ENCODE measurements around the gene LMBR1L. TPM values are rescaled to one million over a fixed set of nuclear protein-coding genes. Genes with fewer than 3 reads are reported as not detected.
"Not testable (repeated sequence)": the region's sequence is repeated elsewhere in the genome, so short reads cannot be mapped to it uniquely, and the experiment has no call there.

The LMBR1L gene
- total RNA-seq, 2 donors from 2014 or later = 37.7 to 40.8 TPM

DNA sequence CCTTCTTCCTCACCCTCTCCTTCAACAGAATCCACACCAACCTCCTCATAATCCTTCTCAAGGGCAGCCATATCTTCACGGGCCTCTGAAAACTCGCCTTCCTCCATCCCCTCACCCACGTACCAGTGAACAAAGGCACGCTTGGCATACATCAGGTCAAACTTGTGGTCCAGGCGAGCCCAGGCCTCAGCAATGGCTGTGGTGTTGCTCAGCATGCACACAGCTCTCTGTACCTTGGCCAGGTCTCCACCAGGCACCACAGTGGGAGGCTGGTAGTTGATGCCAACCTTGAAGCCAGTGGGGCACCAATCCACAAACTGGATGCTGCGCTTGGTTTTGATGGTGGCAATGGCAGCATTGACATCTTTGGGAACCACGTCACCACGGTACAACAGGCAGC, 17.3 kb upstream of the LMBR1L start:
- intact Hi-C loops (cut with DNase I) = not testable (repeated sequence)

DNA sequence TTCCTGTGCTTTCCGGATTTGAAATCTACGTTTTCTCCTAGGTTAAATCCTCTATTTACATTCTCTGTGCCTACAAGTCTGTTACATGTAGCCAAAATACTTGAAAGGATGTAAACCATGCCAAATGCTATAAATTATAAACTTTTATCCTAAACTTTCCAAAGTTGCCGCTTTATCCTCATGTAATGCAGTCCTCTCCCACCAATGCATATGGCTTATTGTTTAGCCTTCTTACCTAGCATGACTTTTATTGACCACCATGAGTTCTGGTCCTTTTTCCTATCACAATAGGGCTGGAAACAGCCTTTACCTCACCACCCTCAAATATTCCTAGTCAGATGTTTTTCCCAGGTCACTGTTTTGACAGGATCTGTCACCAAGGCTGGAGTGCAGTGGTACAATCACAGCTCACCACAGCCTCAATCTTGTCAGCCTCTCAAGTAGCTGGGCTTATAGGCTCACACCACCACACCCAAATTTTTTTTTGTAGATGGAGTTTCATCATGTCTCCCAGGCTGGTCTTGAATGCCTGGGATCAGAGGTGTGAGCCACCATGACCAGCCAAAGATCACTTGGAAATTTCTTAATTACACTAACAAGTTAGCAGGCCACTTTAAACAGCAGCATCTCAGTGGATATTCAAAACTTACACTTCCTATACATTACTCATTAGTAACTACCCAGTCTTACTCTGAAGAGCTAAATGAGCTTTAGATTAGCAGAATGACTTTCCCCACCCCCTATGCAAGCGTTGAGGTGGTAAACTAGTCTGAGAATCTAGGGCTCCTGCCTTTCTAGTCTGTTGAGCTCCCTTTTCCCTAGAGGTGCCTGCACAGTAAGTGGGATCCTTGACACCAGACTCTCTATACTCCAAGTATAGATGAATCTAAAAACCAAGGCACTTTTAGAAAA, 16.5 kb upstream of the LMBR1L start:
- intact Hi-C loops (cut with DNase I) = no loop called here
- no peak for DNase-seq (ENCODE audit: low spot score)

More for the DNA sequence above, 17.3 kb upstream of the LMBR1L start:
- not testable (repeated sequence) for DNase-seq (ENCODE audit: low spot score)

DNA sequence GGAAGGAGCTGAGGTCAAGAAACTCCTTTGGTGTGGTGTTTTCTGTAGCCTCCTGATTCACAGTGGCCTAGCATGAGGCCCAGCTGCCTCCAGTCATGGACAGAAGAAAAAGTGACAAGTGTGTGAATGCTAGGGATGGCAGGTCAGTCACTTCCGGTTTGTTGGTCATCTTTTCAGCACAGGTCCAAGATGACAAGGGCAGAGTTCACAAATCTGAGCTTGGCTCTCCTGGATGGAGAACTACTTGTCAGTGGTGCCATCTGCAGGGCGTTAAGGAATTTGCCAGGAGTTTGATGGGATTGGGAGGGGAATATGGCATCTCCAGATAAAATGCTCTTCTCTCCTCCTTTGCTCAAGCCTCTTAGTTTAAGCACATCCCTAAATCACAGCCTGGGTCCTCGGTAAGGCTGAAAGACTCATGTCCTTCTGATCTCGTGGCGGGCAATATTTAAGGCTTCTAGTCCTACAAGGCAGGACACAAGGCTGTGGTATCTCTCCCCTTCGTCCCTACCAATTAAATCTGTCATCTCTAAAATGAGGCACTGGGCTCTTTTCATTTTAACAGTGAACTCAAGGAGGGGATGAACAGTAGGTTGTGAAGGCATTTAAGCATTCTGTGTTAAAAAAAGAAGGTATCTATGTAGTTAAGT, 10.5 kb upstream of the LMBR1L start:
- DNase-seq (ENCODE audit: low spot score) = peak; percentile 40
- intact Hi-C loops (cut with DNase I) = no loop called here

DNA sequence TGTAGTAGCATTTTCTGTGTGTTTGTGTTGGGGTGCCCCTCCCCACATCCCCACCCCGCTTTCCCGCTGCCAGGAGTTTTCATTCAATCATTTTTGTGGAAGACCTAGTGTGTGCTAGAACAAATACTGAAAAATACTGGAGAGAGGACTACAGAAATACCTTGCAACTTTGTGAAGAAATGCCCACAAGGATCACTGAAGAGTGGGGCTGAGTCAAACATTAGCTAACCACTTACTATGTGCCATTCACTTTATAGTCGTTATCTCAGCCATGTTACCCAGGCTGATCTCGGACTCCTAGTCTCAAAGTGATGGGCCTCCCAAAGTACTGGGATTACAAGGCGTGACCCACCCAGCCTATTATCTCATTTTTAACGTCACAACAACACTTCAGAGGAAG, 559 bp upstream of the LMBR1L start:
- intact Hi-C loops (cut with DNase I) = no loop called here

DNA sequence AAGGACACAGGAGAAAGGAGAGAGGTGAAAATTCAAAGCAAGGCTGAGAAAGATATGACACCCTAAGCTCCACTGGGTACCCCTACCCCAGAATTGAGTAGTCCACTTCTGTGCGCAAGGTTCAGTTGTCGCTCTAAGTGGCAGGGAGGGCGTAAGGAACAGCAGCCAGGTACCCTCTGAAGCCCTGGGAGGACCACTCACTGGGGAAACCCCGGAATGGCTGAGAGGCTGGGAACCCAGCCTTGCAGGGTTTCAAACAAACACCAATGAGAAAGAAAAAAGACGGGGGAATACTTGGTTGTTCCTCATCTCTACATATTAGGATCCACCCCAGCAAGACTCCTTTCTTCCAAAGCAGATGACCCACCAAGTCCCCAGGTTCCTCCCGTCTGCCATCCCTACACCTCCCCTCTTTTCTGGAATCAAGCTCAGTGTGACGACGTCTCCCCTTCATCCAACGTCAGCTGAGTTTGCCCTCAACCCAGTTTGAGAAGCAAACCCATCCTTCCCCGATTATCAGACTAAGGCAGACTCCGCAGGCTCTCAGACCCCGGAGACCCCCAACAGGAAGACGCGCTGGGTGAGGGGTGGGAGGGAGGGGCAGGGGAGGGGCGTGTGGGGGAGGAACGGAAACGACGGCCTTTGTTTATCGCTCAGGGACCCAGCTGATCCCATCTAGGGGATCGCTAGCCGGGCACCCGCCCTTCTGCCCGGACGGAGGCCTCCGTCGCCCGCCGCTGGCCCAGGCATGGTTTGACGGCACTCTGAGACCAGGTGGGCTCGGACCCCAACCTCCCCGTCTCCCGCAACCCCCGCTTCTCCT, 795 bp downstream of the LMBR1L start:
- intact Hi-C loops (cut with DNase I) = no loop called here
- DNase-seq (ENCODE audit: low spot score) = no peak

More for the DNA sequence above, 559 bp upstream of the LMBR1L start:
- DNase-seq (ENCODE audit: low spot score) = no peak

DNA sequence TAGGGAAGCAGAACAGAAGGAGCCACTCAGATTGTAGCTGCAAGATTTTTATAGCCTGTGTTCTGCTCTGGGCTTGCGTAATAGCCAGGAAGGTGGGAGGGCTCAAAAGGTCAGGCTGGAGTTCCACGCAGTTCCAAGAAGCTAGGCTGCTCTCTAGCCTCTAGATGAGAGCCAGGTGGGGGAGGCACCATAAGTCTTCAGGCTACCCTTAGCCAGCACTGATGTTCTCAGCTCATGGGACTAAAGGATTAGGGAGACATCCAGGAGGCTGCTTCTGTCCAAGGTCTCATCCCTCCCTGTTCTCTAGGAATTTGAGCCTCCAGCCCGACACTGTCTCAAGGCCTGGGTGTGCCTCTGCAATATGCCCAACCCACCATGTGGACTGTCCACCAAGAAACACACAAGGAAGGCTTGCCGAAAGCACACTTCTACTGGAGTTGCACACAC, 1.7 kb downstream of the LMBR1L start:
- intact Hi-C loops (cut with DNase I) = no loop called here
- no peak for DNase-seq (ENCODE audit: low spot score)

DNA sequence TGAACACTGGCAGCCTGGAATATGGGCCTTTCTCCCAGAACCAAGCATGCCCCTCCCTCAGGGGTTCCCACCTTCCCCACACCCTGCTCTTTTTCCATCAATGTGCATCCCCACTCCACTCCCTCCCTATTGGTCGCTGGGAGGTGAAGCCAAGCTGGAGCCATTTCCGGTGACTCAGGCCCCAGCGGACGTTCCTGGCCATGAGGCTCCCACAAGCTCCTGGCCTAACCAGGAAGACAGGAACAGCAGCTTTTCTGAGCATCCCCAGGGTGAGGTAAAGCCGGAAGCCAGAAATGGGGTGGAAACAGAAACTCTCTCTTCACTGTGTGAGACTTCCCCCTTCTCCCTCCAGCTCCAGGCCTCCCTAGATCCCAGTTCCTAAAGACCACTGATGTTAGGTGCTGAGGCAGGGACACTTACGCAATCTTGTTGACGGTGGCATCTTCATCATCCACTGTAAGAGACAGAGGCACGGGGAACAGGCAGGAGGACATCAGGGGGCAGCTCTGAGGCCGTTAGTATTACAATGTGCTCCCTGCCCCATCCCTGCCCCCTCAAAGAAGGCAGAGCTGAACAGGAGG, 5.1 kb downstream of the LMBR1L start:
- intact Hi-C loops (cut with DNase I) = no loop called here

DNA sequence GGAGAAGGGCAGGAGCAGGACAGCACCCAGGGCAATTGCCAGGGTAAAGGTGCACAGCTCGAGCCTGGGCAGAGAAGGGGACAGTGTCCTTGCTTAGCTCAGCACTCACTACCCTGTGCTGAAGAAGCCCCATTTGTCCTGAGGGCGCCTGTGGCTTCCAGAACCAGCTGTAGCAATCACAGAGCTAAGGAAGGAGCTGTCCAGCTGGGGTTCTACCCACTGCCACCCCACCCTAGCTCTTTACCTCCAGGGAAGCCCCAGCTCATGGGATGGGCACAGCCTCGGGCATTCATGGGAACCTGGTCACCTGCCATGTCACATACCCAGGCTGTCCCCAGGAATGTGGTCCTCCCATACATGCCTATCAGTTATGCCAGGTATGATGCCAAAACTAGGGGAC, 5.8 kb downstream of the LMBR1L start:
- DNase-seq (ENCODE audit: low spot score) = no peak
- intact Hi-C loops (cut with DNase I) = no loop called here

More for the DNA sequence above, 5.1 kb downstream of the LMBR1L start:
- no peak for DNase-seq (ENCODE audit: low spot score)

DNA sequence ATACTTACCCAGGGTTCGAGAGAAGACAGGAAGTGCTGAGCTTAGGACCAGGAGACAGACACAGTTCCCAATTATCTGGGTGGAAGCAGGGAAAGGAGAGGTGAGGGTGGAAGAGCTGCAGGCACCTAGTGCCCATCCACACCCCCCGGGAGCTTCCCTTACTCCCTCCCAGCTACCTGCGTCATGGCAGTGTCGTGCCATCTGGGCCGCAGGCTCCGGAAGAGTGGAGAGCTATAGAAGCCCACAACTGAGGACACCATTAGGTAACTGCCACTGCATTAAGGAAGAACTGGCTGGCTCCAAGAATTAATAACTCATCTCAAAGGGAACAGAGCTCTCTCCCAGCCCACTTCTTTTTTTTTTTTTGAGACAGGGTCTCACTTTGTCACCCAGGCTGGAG, 10.3 kb downstream of the LMBR1L start:
- intact Hi-C loops (cut with DNase I) = no loop called here

DNA sequence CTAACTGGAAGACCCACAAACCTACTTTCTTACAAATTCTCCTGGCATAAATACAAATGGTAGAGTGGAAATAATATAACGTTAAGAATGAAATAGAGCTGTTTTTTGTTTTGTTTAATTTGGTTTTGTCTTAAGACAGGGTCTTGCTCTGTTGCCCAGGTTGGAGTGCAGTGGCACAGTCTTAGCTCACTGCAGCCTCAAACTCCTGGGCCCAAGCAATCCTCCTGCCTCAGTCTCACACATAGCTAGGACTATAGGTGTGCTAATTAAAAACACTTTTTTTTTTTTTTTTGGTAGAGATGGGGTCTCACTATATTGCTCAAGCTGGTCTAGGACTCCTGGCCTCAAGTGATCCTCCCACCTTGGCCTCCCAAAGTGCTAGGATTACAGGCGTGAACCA, 11.9 kb downstream of the LMBR1L start:
- intact Hi-C loops (cut with DNase I) = no loop called here
- no peak for DNase-seq (ENCODE audit: low spot score)

More for the DNA sequence above, 10.3 kb downstream of the LMBR1L start:
- peak; percentile 62 for DNase-seq (ENCODE audit: low spot score)

DNA sequence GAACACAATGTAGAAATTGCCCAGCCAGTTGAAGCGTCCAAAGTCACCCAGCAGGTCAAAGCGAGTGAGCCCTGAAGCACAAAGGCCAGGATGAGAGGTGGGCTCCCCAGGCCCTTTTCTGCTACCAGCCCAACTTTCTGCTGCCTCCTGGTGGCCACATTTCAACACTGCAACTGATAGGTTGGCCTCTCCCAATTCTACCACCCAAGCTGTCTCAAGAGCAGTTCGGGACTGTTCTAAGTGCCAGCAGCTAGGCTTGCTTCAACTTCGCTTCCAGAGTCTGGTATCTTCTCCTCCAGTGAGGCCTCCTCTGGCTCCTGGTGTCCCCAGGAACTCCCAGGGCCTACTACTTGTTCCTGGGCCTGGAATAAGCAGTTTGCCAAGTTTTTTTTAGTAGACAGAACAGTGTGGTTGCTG, 12.6 kb downstream of the LMBR1L start:
- intact Hi-C loops (cut with DNase I) = no loop called here
- DNase-seq (ENCODE audit: low spot score) = no peak

DNA sequence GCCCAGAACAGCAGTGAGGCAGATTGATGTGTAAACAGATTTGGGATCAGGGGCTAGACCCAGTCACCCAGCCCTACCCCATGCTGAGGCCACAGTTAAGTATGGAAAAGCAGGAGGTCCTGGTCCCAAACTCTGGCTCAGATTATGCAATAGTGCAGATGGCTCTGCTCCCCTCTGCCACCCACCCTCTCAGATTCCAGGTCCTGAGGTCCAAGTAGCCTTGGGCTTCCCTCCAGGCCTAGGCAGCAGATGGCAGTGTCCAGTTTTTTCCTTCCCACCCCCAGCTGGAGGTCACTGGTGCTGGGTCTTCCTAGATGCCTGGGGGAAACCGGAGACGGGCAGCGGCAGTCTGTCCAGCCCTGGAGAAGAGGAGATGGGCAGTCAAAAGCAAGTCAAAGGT, 13.3 kb downstream of the LMBR1L start:
- intact Hi-C loops (cut with DNase I) = no loop called here
- no peak for DNase-seq (ENCODE audit: low spot score)

DNA sequence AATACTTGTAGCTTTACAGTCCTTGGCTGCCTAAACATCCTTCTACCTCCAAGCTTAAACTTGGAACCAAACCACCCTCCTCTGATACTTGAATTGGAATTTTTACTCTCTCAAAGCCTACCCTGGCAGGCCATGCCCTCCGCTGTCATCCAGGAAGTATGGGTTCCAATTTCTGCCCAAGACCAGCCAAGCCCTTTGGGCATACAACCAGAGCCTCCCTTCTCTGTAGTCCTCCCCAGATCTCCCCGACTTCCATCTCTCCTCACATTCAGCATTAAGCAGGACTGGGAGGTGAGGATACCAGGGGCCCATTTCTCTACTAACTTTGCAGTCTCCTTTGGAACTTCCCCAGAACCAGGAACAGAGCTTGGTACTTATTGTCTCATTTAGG, 15.7 kb downstream of the LMBR1L start:
- intact Hi-C loops (cut with DNase I) = no loop called here
- DNase-seq (ENCODE audit: low spot score) = no peak

DNA sequence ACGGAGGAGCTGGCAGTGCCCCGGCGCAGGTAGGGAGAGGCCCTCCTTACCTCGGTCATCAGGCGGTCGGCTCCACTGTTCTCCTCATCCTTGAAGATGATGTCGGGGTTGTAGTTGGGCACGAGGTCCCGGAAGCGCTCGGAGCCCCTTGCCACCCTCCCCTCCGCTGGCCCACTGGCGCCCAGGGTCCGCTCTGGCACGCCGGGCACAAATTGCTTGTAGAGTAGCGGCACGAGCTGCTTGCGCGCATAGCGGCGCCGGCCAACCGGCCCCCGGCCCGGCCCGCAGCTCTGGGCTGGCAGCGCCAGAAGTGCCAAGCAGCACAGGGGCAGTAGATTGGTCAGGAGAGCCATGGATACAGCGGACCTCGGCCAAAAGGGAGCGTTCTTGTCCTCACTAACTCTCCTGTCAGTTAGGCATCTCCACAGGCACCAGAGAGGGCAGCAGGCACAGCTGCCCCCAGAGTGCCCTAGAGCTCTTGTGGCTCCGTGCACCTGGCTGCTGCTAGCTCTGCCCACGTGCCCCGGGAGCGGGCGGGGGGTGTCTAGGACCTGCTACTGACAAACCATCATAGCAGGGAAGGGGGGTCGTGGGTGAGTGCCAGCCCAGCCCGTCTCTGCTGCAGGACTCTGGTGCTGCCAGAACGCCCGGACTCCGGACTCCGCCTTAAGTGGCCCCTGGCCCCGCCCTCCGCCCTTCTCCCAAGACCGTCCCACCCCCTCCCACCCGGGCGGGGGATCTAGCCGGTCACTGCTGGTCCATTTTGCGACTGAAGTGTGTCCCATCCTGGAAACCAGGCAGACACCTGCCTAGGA, 16.3 kb downstream of the LMBR1L start, which contains the start of gene DHH:
TSS of gene DHH (minus strand) at position 642 of the 815 bp plus-strand sequence. CDS start at position 353, 289 bp downstream.
- intact Hi-C loops (cut with DNase I) = no loop called here
- no peak for DNase-seq (ENCODE audit: low spot score)

DNA sequence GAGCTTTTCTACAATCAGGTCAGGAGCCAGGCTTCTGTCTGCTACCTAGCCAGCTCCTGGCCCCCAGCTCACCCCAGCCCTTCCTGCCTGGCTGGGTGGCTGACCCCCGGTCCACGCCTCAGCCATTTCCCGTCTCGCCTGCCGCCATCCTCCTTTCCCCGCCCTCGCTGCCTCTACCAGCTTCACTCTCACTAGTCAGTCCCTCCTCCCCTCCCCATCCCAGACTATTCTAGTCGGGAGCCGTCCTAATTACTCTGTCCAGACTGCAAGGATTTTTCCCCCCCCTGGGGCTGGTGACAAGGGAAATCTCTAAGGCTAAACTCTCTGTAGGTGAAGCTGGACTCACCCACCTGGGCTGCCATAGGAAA, 16.9 kb downstream of the LMBR1L start:
- no peak for DNase-seq (ENCODE audit: low spot score)
- intact Hi-C loops (cut with DNase I) = no loop called here

DNA sequence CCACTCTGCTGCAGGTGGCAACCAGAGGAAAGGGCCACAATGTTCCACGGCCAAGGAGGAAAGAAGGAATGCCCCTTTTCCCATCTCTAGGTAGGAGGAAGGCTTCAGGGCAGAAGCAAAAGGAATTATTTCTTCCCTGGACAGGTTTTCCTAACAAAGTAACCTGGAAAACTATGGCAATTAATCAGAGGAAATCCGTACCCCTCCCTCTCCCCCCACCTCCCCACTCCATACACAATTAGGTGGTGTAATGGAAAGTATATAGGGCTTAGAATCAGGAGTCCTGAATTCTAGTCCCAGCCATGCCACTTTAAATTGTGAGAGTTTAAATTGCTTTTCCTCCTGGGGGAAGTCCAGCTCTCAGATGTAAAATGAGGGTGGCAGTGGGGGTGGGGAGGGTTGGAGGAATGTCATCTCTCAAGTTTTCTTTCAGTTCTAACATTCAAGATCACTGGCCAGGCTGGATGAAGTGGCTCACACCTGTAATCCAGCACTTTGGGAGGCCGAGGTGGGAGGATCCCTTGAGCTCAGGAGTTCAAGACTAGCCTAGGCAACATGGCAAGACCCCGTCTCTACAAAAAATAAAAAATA, 17.7 kb downstream of the LMBR1L start:
- intact Hi-C loops (cut with DNase I) = no loop called here
- peak; percentile 29 for DNase-seq (ENCODE audit: low spot score)

DNA sequence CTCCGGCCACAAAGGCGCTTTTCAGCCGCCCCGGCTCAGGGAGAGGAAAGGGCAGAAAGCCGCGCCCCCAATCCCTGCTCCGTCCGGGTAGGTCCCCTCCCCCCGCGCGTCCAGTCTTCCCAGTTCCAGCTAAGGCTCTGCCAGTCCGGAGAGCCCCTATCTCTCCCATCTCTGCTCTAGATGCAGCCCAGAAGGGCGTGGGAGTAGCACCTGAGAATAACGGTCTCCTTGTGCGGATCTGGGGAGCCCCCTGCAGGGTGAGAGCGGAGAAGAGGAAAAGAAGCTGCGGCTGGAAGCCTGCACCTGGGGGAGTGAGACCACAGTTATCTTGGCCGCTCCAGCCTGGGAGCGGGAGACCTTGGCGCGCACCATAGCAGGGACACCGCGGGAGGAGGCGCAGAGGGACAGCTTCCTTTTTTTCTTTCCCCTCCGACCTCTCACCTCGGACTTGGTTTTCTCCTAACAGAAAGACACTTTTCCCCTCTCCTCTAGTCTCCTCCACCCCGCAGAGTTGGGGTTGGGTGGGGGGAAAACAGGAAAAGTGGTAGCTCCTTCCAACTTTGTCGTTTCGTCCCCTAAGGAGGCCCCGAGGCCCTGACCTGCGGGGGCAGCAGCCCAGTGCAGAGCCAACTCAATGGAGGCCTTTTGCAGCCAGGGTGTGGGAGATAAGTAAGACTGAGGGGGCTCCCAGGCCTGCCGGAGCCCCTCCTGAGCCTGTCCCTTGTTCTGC, 18.4 kb downstream of the LMBR1L start:
- intact Hi-C loops (cut with DNase I) = no loop called here
- peak; percentile 85 for DNase-seq (ENCODE audit: low spot score)

DNA sequence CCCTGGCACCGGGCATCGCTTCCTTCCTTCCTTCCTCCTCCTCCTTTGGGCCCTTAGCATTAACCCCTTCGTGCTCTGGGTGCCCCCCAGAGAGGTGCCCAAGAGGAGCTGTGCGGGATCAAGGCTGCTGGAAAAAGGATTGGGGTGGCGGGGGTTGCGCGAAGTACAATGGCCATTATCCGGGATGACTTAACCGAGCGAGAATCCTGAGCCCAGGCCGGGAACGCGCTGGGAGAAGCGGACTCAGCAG, 18.9 kb downstream of the LMBR1L start:
- no peak for DNase-seq (ENCODE audit: low spot score)
- intact Hi-C loops (cut with DNase I) = no loop called here
